EH (cell line): ENCODE results near the gene RIMS3.
"Not testable (repeated sequence)": the region's sequence is repeated elsewhere in the genome, so short reads cannot be mapped to it uniquely, and the experiment has no call there.

Experiments used
- DNase-seq: peaks from one replicate; pipeline ENCODE4 v3.0.0-alpha.2; 2015; ENCODE audit warnings: low read depth

The RIMS3 gene

GRCh38 chr1:40665335-40666171, at the start of gene RIMS3:
Gene RIMS3, minus strand, starts transcription at chr1:40665682. Its CDS starts 23,757 bp downstream, at chr1:40641925.
- peak; percentile 67 for DNase-seq

GRCh38 chr1:40712997-40713396, 47.5 kb upstream of the RIMS3 start:
- DNase-seq: peak; percentile 41

GRCh38 chr1:40712405-40712944, 47.0 kb upstream of the RIMS3 start:
- no peak for DNase-seq

- peak; percentile 68 for DNase-seq
These were observed 46.3 kb upstream of the RIMS3 start for GRCh38 chr1:40711465-40712404.

- DNase-seq: peak; percentile 37
These were observed 45.3 kb upstream of the RIMS3 start for GRCh38 chr1:40710581-40711315.

- DNase-seq: no peak
These were observed 44.4 kb upstream of the RIMS3 start for GRCh38 chr1:40709802-40710278.

- DNase-seq: peak; percentile 96
These were observed 43.8 kb upstream of the RIMS3 start for GRCh38 chr1:40709100-40709801.

- DNase-seq: peak; percentile 87
These were observed 43.2 kb upstream of the RIMS3 start for GRCh38 chr1:40708750-40709099.

- peak; percentile 46 for DNase-seq
These were observed 41.1 kb upstream of the RIMS3 start for GRCh38 chr1:40706626-40707025.

- DNase-seq: no peak
These were observed 39.6 kb upstream of the RIMS3 start for GRCh38 chr1:40704817-40705733.

- DNase-seq: peak; percentile 91
These were observed 37.8 kb upstream of the RIMS3 start for GRCh38 chr1:40703316-40703715.

- DNase-seq: not testable (repeated sequence)
These were observed 37.3 kb upstream of the RIMS3 start for GRCh38 chr1:40702810-40703209.

- DNase-seq: no peak
These were observed 36.2 kb upstream of the RIMS3 start for GRCh38 chr1:40701684-40702083.

- no peak for DNase-seq
These were observed 34.3 kb upstream of the RIMS3 start for GRCh38 chr1:40699787-40700186.

- DNase-seq: no peak
These were observed 32.0 kb upstream of the RIMS3 start for GRCh38 chr1:40697436-40697835.

- no peak for DNase-seq
These were observed 30.8 kb upstream of the RIMS3 start for GRCh38 chr1:40696294-40696693.

GRCh38 chr1:40694353-40694874, 28.9 kb upstream of the RIMS3 start:
- no peak for DNase-seq

- DNase-seq: no peak
These were observed 27.9 kb upstream of the RIMS3 start for GRCh38 chr1:40693425-40693824.

GRCh38 chr1:40692429-40692895, 27.0 kb upstream of the RIMS3 start:
- peak; percentile 59 for DNase-seq
